Naive thymus-derived CD8-positive, alpha-beta T cell (primary cell): ENCODE results near the gene APPL2. TPM values are rescaled to one million over a fixed set of nuclear protein-coding genes. Genes with fewer than 3 reads are reported as not detected.

ENCODE experiments used
- ATAC-seq, 2 donors: fragments of 150-1000 bp; cut with Tn5 transposase in 1 of 2; sonication (Bioruptor Pico), chemical (Tn5 transposase) in 1 of 2; 1 replicate in 1 of 2; 2 replicates in 1 of 2; pipeline ENCODE4 v1.10.0; 2021; ENCODE audit warnings: mild to moderate bottlenecking in 2 of 2, moderate library complexity in 2 of 2
- POLR2A ChIA-PET: fragments of 350-600 bp; sonication (Branson Sonifier 250); formaldehyde crosslinking; loops from one replicate; lab custom pipeline; 2021; ENCODE audit warnings: antibody characterized with exemption; lab: Charles Lee
- DNase-seq, 10 donors: peaks; one replicate each; pipeline versions ENCODE4 v3.0.0 to v3.0.0-alpha.2; 2020 to 2022
- H3K27ac Mint-ChIP-seq, 10 donors: one replicate each; pipeline ENCODE4 v1.8.0; 2020 to 2022; ENCODE audit warnings: mild to moderate bottlenecking in 10 of 10, mixed read lengths in 10 of 10, moderate library complexity in 4 of 10, inconsistent platforms in 1 of 10
- H3K27me3 Mint-ChIP-seq, 5 donors: one replicate each; pipeline ENCODE4 v1.8.0; 2021 to 2022; ENCODE audit warnings: mixed read lengths in 5 of 5
- H3K36me3 Mint-ChIP-seq, 3 donors: one replicate each; pipeline ENCODE4 v1.8.0; 2020 to 2022; ENCODE audit warnings: mixed read lengths in 3 of 3, mild to moderate bottlenecking in 2 of 3, inconsistent platforms in 1 of 3
- H3K4me1 Mint-ChIP-seq, 4 donors: one replicate each; pipeline ENCODE4 v1.8.0; 2021 to 2022; ENCODE audit warnings: mixed read lengths in 4 of 4
- H3K4me3 Mint-ChIP-seq, 10 donors: one replicate each; pipeline ENCODE4 v1.8.0; 2020 to 2022; ENCODE audit warnings: mild to moderate bottlenecking in 10 of 10, mixed read lengths in 10 of 10, moderate library complexity in 6 of 10, inconsistent platforms in 1 of 10
- H3K9me3 Mint-ChIP-seq, 9 donors: one replicate each; pipeline ENCODE4 v1.8.0; 2020 to 2022; ENCODE audit warnings: mixed read lengths in 9 of 9, mild to moderate bottlenecking in 3 of 9, inconsistent platforms in 1 of 9, moderate library complexity in 1 of 9
- polyA plus RNA-seq, 3 donors: library from polyadenylated mRNA; unstranded; fragments of 300-500 nt; fragmentation: Illumina TruSeq; gene quantifications; one replicate each; pipeline ENCODE4 v1.2.3, GENCODE V29; 2021
- total RNA-seq, 8 experiments: library from RNA in 2 of 8; stranded (reverse) in 2 of 8; gene quantifications; one replicate each; pipeline ENCODE4 v1.2.3 and lab custom pipeline; 2021 to 2026

APPL2 gene
- total and polyA plus RNA-seq, 5 experiments from 2014 or later: 8.2 to 71.2 (median 14.6) TPM

DNA sequence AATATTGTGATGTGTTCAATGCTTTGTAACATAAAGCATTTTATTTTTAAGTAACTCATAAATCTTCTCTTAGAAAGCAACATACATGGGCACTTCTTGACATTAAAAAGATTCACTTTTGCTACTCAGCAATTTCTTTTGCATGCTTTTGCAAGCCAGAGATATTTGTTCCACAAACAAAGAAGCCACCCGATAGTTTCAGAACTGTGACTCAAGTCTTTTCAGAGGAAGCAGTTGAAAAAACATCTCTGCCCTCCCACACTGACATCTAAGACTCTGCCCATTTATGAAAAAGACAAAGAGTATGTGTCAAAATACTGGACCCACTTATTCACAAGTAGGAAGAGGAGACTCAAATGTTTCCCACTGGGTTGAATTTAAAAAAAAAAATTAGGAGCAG, 7.5 kb downstream of the APPL2 start:
- ATAC-seq (no peak), DNase-seq (no peak)
- no peaks in the 10 kb centered on the region for H3K27me3 Mint-ChIP-seq
- peaks cover 0 to 84% (median 15%) of the 10 kb centered on the region in 3 donors for H3K36me3 Mint-ChIP-seq
- no peak overlapping the region for H3K4me3 Mint-ChIP-seq
- peak overlapping the region in 1 of 10 donors; percentile 34 for H3K27ac Mint-ChIP-seq
- no peaks in the 10 kb centered on the region for H3K9me3 Mint-ChIP-seq
- POLR2A ChIA-PET: no interaction called here
- peaks cover 14 to 67% (median 61%) of the 10 kb centered on the region in 4 donors for H3K4me1 Mint-ChIP-seq

DNA sequence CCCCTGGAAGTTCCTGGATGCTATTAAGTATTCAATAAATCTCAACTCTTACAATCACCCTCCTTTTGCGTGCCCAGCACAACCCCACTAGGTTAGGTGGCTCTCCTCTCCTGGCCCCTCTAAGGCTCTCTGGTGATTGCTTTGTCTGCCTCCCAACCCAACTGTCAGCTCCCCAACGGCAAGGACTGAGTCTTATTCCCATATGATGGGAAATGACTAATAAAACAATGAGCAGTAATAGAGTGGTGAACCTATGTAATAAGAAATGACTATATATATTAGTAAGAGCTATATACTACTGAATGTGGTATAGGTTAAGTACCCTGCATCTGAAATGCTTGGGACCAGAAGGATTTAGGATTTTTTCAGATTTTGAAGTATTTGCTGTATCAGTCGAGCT, 8.1 kb downstream of the APPL2 start:
- H3K4me3 Mint-ChIP-seq: peak overlapping the region in 1 of 10 donors; percentile 9
- POLR2A ChIA-PET: no interaction called here
- ATAC-seq: no peak
- peaks cover 0 to 86% (median 15%) of the 10 kb centered on the region in 3 donors for H3K36me3 Mint-ChIP-seq
- H3K9me3 Mint-ChIP-seq: no peaks in the 10 kb centered on the region
- peak overlapping the region in 1 of 10 donors; percentile 14 for H3K27ac Mint-ChIP-seq
- no peak for DNase-seq
- H3K4me1 Mint-ChIP-seq: peaks cover 12 to 67% (median 58%) of the 10 kb centered on the region in 4 donors
- no peaks in the 10 kb centered on the region for H3K27me3 Mint-ChIP-seq

- peak overlapping the region in 9 of 10 donors; percentile 3 to 82 (median 43) for H3K27ac Mint-ChIP-seq
- H3K4me3 Mint-ChIP-seq: peak overlapping the region; percentile 24 to 66 (median 44)
- H3K27me3 Mint-ChIP-seq: no peaks in the 10 kb centered on the region
- peak; percentile 80 to 82 for ATAC-seq
- DNase-seq: peak in 5 of 10 donors; percentile 5 to 37 (median 21)
- POLR2A ChIA-PET: interaction anchor here (1.8 kb wide), 1 partner anchor 9 kb away, joined by 9 read pairs; the partner anchor contains the start of gene APPL2
- peaks cover 23 to 64% (median 47%) of the 10 kb centered on the region in 4 donors for H3K4me1 Mint-ChIP-seq
- no peaks in the 10 kb centered on the region for H3K9me3 Mint-ChIP-seq
- H3K36me3 Mint-ChIP-seq: peaks cover 0 to 89% (median 15%) of the 10 kb centered on the region in 3 donors
Measured at GRCh38 chr12:105226219-105226618, 9.8 kb downstream of the APPL2 start.

DNA sequence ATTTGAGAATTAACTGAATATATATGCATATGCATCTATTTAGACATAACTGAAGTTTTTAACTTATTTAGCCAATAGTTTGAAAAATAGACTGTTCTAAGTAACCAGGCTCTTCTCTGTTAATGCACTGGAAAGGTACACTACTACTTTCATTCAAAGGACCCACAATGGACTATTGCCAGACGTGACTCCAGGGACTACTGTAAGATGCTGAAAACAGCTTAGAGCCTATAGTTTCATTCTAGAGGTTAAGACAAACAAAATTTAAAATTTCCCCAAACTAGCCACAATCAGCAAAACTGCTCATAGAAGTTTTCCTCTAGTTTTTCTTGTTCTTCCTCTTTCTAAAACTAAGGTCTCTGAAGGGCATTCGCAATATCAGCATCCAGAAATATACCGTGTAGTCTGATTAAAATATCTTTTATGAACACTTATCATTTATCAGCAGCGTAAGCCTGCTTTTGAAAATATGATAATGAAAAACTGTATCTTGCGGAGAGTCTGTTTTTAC, 10.4 kb downstream of the APPL2 start:
- DNase-seq: no peak
- peaks cover 22 to 57% (median 42%) of the 10 kb centered on the region in 4 donors for H3K4me1 Mint-ChIP-seq
- H3K36me3 Mint-ChIP-seq: peaks cover 0 to 89% (median 15%) of the 10 kb centered on the region in 3 donors
- no peak for ATAC-seq
- peak overlapping the region in 3 of 10 donors; percentile 37 to 49 (median 44) for H3K27ac Mint-ChIP-seq
- POLR2A ChIA-PET: interaction anchor here (1.2 to 1.8 kb wide), 2 partner anchors 9 to 10 kb away, joined by 4 to 9 read pairs; partner anchors contain the start of gene APPL2
- no peaks in the 10 kb centered on the region for H3K9me3 Mint-ChIP-seq
- no peaks in the 10 kb centered on the region for H3K27me3 Mint-ChIP-seq
- H3K4me3 Mint-ChIP-seq: peak overlapping the region in 2 of 10 donors; percentile 14 to 46

DNA sequence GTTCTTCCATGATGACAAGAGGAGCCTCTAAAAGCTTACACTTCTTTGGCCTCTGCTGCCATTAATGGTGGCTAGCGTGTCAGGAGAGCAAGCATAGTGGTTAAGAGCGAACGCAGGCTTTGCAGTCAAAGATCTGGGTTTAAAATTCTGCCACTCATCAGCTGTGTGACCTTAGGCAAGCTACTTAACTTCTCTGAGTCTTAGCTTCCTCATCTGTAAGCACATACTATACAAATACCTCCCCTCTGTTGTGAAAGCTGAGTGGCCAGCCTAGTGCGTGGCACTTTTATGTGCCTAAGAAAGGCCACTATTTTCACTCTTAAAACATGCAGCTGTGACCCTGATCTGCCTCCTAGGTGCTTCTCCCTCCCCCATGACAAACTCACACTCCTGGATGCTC, 11.6 kb downstream of the APPL2 start:
- DNase-seq: no peak
- Mint-ChIP-seq H3K27me3 (no peaks in the 10 kb centered on the region), H3K4me1 (peaks cover 24 to 52% (median 37%) of the 10 kb centered on the region in 4 donors), H3K36me3 (peaks cover 0 to 83% (median 15%) of the 10 kb centered on the region in 3 donors), H3K27ac (no peak overlapping the region), H3K4me3 (no peak overlapping the region), H3K9me3 (no peaks in the 10 kb centered on the region)
- no peak for ATAC-seq
- POLR2A ChIA-PET: interaction anchor here (1.2 kb wide), 1 partner anchor 11 kb away, joined by 4 read pairs; no protein-coding TSS in a partner anchor

GRCh38 chr12:105223884-105224283, 12.1 kb downstream of the APPL2 start:
- Mint-ChIP-seq H3K4me1 (peaks cover 25 to 48% (median 36%) of the 10 kb centered on the region in 4 donors), H3K4me3 (no peak overlapping the region), H3K27ac (no peak overlapping the region), H3K36me3 (peaks cover 0 to 82% (median 13%) of the 10 kb centered on the region in 3 donors), H3K9me3 (no peaks in the 10 kb centered on the region), H3K27me3 (no peaks in the 10 kb centered on the region)
- POLR2A ChIA-PET: no interaction called here
- ATAC-seq (no peak), DNase-seq (no peak)

DNA sequence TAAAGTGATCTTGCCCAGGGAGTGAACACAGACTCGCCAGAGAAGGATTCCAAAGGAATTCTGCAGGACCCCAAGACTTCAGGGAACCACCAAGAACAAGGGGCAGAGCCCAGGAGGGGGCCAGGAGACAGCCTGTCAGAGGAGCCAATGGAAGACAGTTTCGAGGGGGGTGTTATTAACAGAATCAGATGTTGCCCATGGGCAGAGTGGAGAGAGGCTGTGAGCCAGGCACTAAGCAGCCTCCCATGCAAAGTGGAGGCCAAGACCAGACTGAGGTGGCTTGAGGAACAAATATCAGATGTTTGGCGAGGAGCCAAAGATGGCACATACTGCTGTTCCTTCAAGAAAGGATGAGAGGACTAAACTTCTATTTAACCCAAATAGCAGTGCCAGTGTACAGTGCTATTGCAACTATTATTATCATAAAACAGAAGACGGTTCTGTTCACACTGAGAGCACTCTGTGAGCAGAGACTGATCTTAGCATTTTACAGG, 12.6 kb downstream of the APPL2 start:
- Mint-ChIP-seq H3K27me3 (no peaks in the 10 kb centered on the region), H3K4me3 (no peak overlapping the region), H3K36me3 (peaks cover 0 to 82% (median 10%) of the 10 kb centered on the region in 3 donors), H3K27ac (peak overlapping the region in 1 of 10 donors; percentile 29), H3K9me3 (no peaks in the 10 kb centered on the region), H3K4me1 (peaks cover 25 to 43% (median 32%) of the 10 kb centered on the region in 4 donors)
- ATAC-seq (no peak), DNase-seq (no peak)
- POLR2A ChIA-PET: no interaction called here

DNA sequence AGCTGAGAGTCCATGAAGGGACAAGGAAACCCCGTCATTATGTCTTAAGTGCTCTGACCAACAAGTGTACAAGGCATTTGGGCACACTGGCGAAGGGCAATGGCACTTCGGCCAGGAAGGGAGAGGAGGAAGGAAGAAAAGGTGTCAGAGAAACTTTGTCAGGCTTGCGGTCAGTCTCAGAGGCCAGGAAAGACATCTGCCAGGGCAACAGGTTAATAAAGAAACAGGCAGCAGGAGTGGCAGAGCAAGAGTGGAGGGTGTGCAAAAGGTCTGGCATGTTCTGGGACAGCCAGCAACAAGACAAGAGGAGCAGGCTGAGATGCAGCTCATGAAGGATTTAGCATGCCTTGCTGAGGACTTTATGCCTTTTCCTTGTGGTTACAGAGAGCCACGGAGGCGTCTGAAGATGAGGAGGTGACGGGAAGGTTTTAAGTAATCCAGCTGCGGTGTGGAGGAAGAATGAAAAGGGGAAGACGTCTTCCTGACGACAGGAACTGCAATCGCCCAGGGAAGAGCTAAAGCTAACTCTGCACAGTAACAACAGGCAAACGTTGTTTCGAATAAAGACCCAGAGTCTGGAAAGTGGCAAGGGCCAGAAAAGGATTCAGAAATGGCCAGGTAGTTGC, 13.1 kb downstream of the APPL2 start:
- Mint-ChIP-seq H3K4me3 (no peak overlapping the region), H3K9me3 (no peaks in the 10 kb centered on the region), H3K36me3 (peaks cover 0 to 82% (median 7%) of the 10 kb centered on the region in 3 donors), H3K27me3 (no peaks in the 10 kb centered on the region), H3K27ac (peak overlapping the region in 4 of 10 donors; percentile 26 to 87 (median 56)), H3K4me1 (peaks cover 25 to 40% (median 30%) of the 10 kb centered on the region in 4 donors)
- ATAC-seq (no peak), DNase-seq (no peak)
- POLR2A ChIA-PET: no interaction called here

- Mint-ChIP-seq H3K4me1 (peaks cover 21 to 34% (median 26%) of the 10 kb centered on the region in 4 donors), H3K27me3 (no peaks in the 10 kb centered on the region), H3K4me3 (peak overlapping the region in 1 of 10 donors; percentile 67), H3K27ac (peak overlapping the region in 5 of 10 donors; percentile 2 to 87 (median 61)), H3K36me3 (peaks cover 0 to 82% (median 5%) of the 10 kb centered on the region in 3 donors), H3K9me3 (no peaks in the 10 kb centered on the region)
- POLR2A ChIA-PET: no interaction called here
- ATAC-seq (no peak), DNase-seq (no peak)
Measured at GRCh38 chr12:105222284-105222655, 13.7 kb downstream of the APPL2 start.

DNA sequence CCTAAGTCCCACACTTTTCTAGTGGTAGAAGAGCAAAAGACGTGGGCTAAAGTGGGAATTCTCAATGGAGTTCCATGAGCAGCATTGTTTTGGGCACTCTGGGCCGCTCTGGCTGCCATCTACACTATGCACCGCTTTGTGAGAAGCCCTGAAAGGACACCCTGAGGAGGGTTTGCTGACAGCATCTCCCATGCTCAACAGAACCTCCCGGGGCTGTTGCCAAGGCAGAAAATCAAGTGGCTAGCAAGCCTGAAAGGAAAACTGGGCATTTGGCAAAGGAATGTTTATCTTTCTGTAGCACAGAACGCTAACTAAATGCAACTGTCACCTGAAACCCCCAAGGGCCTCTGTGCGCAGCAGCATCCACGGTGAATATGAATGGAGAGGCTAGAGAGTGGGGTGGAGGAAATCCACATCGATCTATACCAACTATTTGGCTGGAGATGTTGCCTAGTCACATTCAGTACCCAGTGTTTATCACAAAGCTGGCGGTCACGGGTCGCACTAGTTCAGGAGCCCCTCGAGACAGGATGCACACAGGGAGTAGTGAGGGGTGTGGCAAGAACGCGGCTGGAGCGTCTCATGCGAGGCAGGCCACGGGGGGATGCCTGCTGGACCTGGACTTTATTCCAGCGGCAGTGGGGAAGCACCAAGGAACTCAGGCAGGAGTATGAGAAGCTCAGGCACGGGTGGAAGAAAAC, 14.2 kb downstream of the APPL2 start:
- Mint-ChIP-seq H3K4me1 (peaks cover 20 to 32% (median 24%) of the 10 kb centered on the region in 4 donors), H3K9me3 (no peaks in the 10 kb centered on the region), H3K4me3 (no peak overlapping the region), H3K36me3 (peaks cover 0 to 86% (median 10%) of the 10 kb centered on the region in 3 donors), H3K27me3 (no peaks in the 10 kb centered on the region), H3K27ac (peak overlapping the region in 3 of 10 donors; percentile 2 to 87 (median 63))
- ATAC-seq (no peak), DNase-seq (no peak)
- POLR2A ChIA-PET: interaction anchor here (0.9 kb wide), 1 partner anchor 19 kb away, joined by 3 read pairs; no protein-coding TSS in a partner anchor

- POLR2A ChIA-PET: interaction anchor here (0.9 kb wide), 1 partner anchor 18 kb away, joined by 3 read pairs; no protein-coding TSS in a partner anchor
Measured at GRCh38 chr12:105220929-105221290, 15.1 kb downstream of the APPL2 start.

More at GRCh38 chr12:105220929-105221290, 15.1 kb downstream of the APPL2 start:
- ATAC-seq (no peak), DNase-seq (no peak)
- Mint-ChIP-seq H3K9me3 (no peaks in the 10 kb centered on the region), H3K27ac (peak overlapping the region in 1 of 10 donors; percentile 73), H3K4me1 (peaks cover 15 to 25% (median 19%) of the 10 kb centered on the region in 4 donors), H3K36me3 (peaks cover 5 to 88% (median 16%) of the 10 kb centered on the region in 3 donors), H3K4me3 (no peak overlapping the region), H3K27me3 (no peaks in the 10 kb centered on the region)
